DOHH2 (cell line): ENCODE measurements around the gene COL1A1.

Experiments
- CTCF ChIP-seq: fragments of 200-600 bp; sonication (generic); IDR thresholded peaks from one replicate; pipeline ENCODE4 v1.5.1; 2014; ENCODE audit warnings: antibody characterized with exemption, mild to moderate bottlenecking, low read depth, low read length; ENCODE audit not compliant: poor library complexity, severe bottlenecking
- EZH2phosphoT487 ChIP-seq: fragments of 200-600 bp; sonication (generic); IDR thresholded peaks from 2 replicates; pipeline ENCODE4 v1.6.1; 2017; ENCODE audit warnings: borderline replicate concordance, mild to moderate bottlenecking, antibody characterized with exemption, low read length, moderate library complexity, mixed read lengths

- TF ChIP-seq CTCF, result no peak
- no peak for TF ChIP-seq EZH2phosphoT487
Measured at GRCh38 chr17:50176559-50177357, 24.7 kb downstream of the COL1A1 start.
